ENCODE data around the gene EPB41L3. TPM values are rescaled to one million over a fixed set of nuclear protein-coding genes. Genes with fewer than 3 reads are reported as not detected.
A peak's percentile ranks its signal among the peaks of the same experiment; 100 is the strongest.

The EPB41L3 gene
- polyA plus RNA-seq, 1 donor, result 65.5 TPM

- no peak overlapping the region for H3K4me3 ChIP-seq (ENCODE audit: low read length)
- H3K27ac ChIP-seq (ENCODE audit: low read length), result no peak overlapping the region
- peaks cover 7% of the 10 kb centered on the region for H3K36me3 ChIP-seq (ENCODE audit: control insufficient read depth, insufficient read depth, low read length)
- no peaks in the 10 kb centered on the region for H3K9me3 ChIP-seq (ENCODE audit: control insufficient read depth, low read depth, low read length)
- no peaks in the 10 kb centered on the region for H3K27me3 ChIP-seq (ENCODE audit: control insufficient read depth, insufficient read depth, low read length)
- no peaks in the 10 kb centered on the region for H3K4me1 ChIP-seq (ENCODE audit: control insufficient read depth, insufficient read depth, low read length)
- 93% methylated on average over 3 of the region's 6 CpGs for WGBS (ENCODE audit: insufficient coverage, low lambda C conversion rate)
- no peak for DNase-seq
Measured at GRCh38 chr18:5476961-5477800, 66.6 kb downstream of the EPB41L3 start.

DNA sequence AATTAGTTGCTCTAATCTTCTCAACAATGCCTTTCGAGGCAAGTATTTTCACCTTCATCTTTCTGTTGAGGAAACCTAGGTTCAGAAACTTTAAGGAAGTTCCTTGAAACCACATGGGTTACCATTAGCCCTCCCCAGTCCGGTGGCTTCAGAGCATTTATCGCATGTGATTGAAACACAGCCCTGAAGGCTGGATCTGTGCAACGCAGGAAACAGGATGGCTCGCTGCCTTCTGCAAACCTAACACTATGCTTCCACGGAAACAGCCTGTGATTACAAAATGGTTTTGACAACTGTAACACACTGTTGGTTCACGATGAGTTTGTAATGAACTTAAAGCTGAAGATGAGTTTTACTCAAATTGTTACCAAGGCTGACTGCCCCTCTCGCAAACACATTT, 68.5 kb downstream of the EPB41L3 start:
- H3K36me3 ChIP-seq (ENCODE audit: control insufficient read depth, insufficient read depth, low read length), result peaks cover 7% of the 10 kb centered on the region
- H3K4me3 ChIP-seq (ENCODE audit: low read length), result no peak overlapping the region
- no peaks in the 10 kb centered on the region for H3K4me1 ChIP-seq (ENCODE audit: control insufficient read depth, insufficient read depth, low read length)
- DNase-seq, result no peak
- H3K27ac ChIP-seq (ENCODE audit: low read length), result no peak overlapping the region
- H3K9me3 ChIP-seq (ENCODE audit: control insufficient read depth, low read depth, low read length), result no peaks in the 10 kb centered on the region
- WGBS (ENCODE audit: insufficient coverage, low lambda C conversion rate), result no CpG with 5 or more reads among the region's 8 CpGs
- no peaks in the 10 kb centered on the region for H3K27me3 ChIP-seq (ENCODE audit: control insufficient read depth, insufficient read depth, low read length)

DNA sequence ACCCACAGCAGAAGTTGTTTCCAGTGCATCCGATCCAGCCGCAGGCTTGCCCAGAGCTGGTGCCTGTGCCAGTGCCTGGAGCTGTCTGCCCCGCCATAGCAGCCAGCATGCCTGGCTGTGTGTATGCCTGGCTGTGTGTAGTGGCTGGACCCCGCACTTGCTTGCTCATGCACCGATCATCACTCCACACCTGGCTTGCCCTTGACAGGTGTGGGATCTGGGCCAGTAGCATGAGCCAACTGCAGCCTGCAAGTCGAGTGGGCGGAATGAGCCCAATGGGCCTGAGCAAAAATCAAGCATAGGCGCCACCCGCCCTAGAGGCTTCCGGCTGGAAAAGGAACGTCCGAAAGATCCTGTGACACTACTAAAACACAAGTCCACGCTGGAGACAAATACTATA, 74.5 kb downstream of the EPB41L3 start:
- Histone ChIP-seq H3K27me3 (ENCODE audit: control insufficient read depth, insufficient read depth, low read length) (no peaks in the 10 kb centered on the region), H3K27ac (ENCODE audit: low read length) (no peak overlapping the region), H3K4me3 (ENCODE audit: low read length) (no peak overlapping the region), H3K9me3 (ENCODE audit: control insufficient read depth, low read depth, low read length) (no peaks in the 10 kb centered on the region), H3K36me3 (ENCODE audit: control insufficient read depth, insufficient read depth, low read length) (no peaks in the 10 kb centered on the region), H3K4me1 (ENCODE audit: control insufficient read depth, insufficient read depth, low read length) (no peaks in the 10 kb centered on the region)
- DNase-seq, result no peak
- WGBS (ENCODE audit: insufficient coverage, low lambda C conversion rate), result no CpG with 5 or more reads among the region's 13 CpGs

GRCh38 chr18:5468394-5468793, 75.4 kb downstream of the EPB41L3 start:
- Histone ChIP-seq H3K4me1 (ENCODE audit: control insufficient read depth, insufficient read depth, low read length) (no peaks in the 10 kb centered on the region), H3K36me3 (ENCODE audit: control insufficient read depth, insufficient read depth, low read length) (no peaks in the 10 kb centered on the region), H3K27me3 (ENCODE audit: control insufficient read depth, insufficient read depth, low read length) (no peaks in the 10 kb centered on the region), H3K9me3 (ENCODE audit: control insufficient read depth, low read depth, low read length) (no peaks in the 10 kb centered on the region), H3K4me3 (ENCODE audit: low read length) (no peak overlapping the region), H3K27ac (ENCODE audit: low read length) (no peak overlapping the region)
- no peak for DNase-seq
- WGBS (ENCODE audit: insufficient coverage, low lambda C conversion rate), result 100% methylated on average over 1 of the region's 9 CpGs

- no CpG with 5 or more reads among the region's 6 CpGs for WGBS (ENCODE audit: insufficient coverage, low lambda C conversion rate)
- H3K9me3 ChIP-seq (ENCODE audit: control insufficient read depth, low read depth, low read length), result no peaks in the 10 kb centered on the region
Measured at GRCh38 chr18:5467671-5468070, 76.1 kb downstream of the EPB41L3 start.

DNA sequence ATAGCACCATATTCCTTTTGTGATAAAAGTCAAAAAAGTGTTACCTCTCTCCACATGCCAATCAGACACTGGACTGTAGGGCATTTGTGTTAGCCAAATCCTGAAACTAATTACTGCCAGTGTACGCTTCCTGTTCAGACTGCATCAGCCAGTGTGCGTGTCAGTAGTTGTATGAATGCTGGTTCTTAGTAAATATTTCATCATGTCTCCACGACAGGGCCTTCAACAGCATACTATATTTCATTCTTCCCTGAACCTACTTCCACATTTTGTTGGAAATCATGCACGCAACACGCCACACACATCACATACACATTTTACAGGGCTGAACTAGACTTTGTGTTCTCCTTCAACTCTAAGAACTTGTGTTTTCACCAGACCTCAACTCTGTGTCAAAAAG, 77.5 kb downstream of the EPB41L3 start:
- Histone ChIP-seq H3K27me3 (ENCODE audit: control insufficient read depth, insufficient read depth, low read length) (no peaks in the 10 kb centered on the region), H3K36me3 (ENCODE audit: control insufficient read depth, insufficient read depth, low read length) (no peaks in the 10 kb centered on the region), H3K9me3 (ENCODE audit: control insufficient read depth, low read depth, low read length) (no peaks in the 10 kb centered on the region), H3K4me3 (ENCODE audit: low read length) (no peak overlapping the region), H3K4me1 (ENCODE audit: control insufficient read depth, insufficient read depth, low read length) (no peaks in the 10 kb centered on the region), H3K27ac (ENCODE audit: low read length) (no peak overlapping the region)
- WGBS (ENCODE audit: insufficient coverage, low lambda C conversion rate), result 60% methylated on average over 2 of the region's 5 CpGs
- DNase-seq, result no peak

More at GRCh38 chr18:5467671-5468070, 76.1 kb downstream of the EPB41L3 start:
- Histone ChIP-seq H3K36me3 (ENCODE audit: control insufficient read depth, insufficient read depth, low read length) (no peaks in the 10 kb centered on the region), H3K27me3 (ENCODE audit: control insufficient read depth, insufficient read depth, low read length) (no peaks in the 10 kb centered on the region), H3K27ac (ENCODE audit: low read length) (no peak overlapping the region), H3K4me1 (ENCODE audit: control insufficient read depth, insufficient read depth, low read length) (no peaks in the 10 kb centered on the region), H3K4me3 (ENCODE audit: low read length) (no peak overlapping the region)
- no peak for DNase-seq

- no peaks in the 10 kb centered on the region for H3K4me1 ChIP-seq (ENCODE audit: control insufficient read depth, insufficient read depth, low read length)
Measured at GRCh38 chr18:5464251-5464650, 79.5 kb downstream of the EPB41L3 start.

GRCh38 chr18:5463831-5464230, 80.0 kb downstream of the EPB41L3 start:
- Histone ChIP-seq H3K4me1 (ENCODE audit: control insufficient read depth, insufficient read depth, low read length) (no peaks in the 10 kb centered on the region), H3K9me3 (ENCODE audit: control insufficient read depth, low read depth, low read length) (no peaks in the 10 kb centered on the region), H3K27ac (ENCODE audit: low read length) (no peak overlapping the region), H3K4me3 (ENCODE audit: low read length) (no peak overlapping the region), H3K27me3 (ENCODE audit: control insufficient read depth, insufficient read depth, low read length) (no peaks in the 10 kb centered on the region), H3K36me3 (ENCODE audit: control insufficient read depth, insufficient read depth, low read length) (no peaks in the 10 kb centered on the region)
- DNase-seq, result no peak
- WGBS (ENCODE audit: insufficient coverage, low lambda C conversion rate), result 93% methylated on average over 2 of the region's 8 CpGs

More at GRCh38 chr18:5464251-5464650, 79.5 kb downstream of the EPB41L3 start:
- H3K36me3 ChIP-seq (ENCODE audit: control insufficient read depth, insufficient read depth, low read length), result no peaks in the 10 kb centered on the region
- DNase-seq, result no peak
- H3K27ac ChIP-seq (ENCODE audit: low read length), result no peak overlapping the region
- H3K9me3 ChIP-seq (ENCODE audit: control insufficient read depth, low read depth, low read length), result no peaks in the 10 kb centered on the region
- H3K4me3 ChIP-seq (ENCODE audit: low read length), result no peak overlapping the region
- 90% methylated on average over 2 of the region's 2 CpGs for WGBS (ENCODE audit: insufficient coverage, low lambda C conversion rate)
- H3K27me3 ChIP-seq (ENCODE audit: control insufficient read depth, insufficient read depth, low read length), result no peaks in the 10 kb centered on the region

DNA sequence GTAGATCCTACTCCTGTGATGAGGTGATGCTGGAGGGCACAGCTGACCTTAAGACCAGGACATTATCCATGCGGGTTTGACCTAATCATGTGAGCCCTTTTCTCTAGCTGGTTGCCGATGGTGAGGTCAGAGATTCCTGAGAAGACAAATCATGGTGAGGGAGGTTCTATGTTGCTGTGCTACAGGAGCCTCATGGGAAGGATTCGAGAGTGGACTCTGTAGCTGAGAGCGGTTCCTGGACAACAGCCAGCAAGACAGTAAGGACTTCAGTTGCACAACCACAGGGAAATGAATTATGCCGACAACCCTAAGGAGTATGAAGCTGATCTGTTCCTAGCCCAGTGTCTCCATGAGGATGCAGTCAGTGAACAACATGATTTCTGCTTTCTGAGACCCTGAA, 80.4 kb downstream of the EPB41L3 start:
- peak; percentile 45 to 71 for DNase-seq
- Histone ChIP-seq H3K4me3 (ENCODE audit: low read length) (no peak overlapping the region), H3K27me3 (ENCODE audit: control insufficient read depth, insufficient read depth, low read length) (no peaks in the 10 kb centered on the region), H3K36me3 (ENCODE audit: control insufficient read depth, insufficient read depth, low read length) (no peaks in the 10 kb centered on the region), H3K27ac (ENCODE audit: low read length) (no peak overlapping the region), H3K4me1 (ENCODE audit: control insufficient read depth, insufficient read depth, low read length) (no peaks in the 10 kb centered on the region), H3K9me3 (ENCODE audit: control insufficient read depth, low read depth, low read length) (no peaks in the 10 kb centered on the region)
- no CpG with 5 or more reads among the region's 5 CpGs for WGBS (ENCODE audit: insufficient coverage, low lambda C conversion rate)

DNA sequence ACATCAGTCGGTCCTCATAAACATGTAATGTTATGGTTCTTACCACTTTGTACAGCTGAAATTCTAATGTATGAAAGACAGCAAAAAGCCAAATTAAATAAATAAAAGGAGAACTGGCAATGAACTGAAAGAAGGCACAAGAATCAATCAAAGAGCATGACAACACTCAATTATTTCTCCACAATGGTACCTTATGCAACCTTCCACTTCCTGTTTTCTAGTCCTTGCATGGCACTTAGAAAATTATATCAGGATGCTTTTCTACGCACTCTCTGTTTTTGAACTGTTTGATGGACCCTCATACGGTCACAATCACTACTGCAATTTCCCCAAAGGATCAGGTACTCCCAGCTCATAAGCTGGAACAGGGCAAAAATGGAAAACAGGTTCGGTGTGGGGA, 81.6 kb downstream of the EPB41L3 start:
- Histone ChIP-seq H3K9me3 (ENCODE audit: control insufficient read depth, low read depth, low read length) (no peaks in the 10 kb centered on the region), H3K36me3 (ENCODE audit: control insufficient read depth, insufficient read depth, low read length) (no peaks in the 10 kb centered on the region), H3K4me3 (ENCODE audit: low read length) (no peak overlapping the region), H3K27me3 (ENCODE audit: control insufficient read depth, insufficient read depth, low read length) (no peaks in the 10 kb centered on the region), H3K4me1 (ENCODE audit: control insufficient read depth, insufficient read depth, low read length) (no peaks in the 10 kb centered on the region), H3K27ac (ENCODE audit: low read length) (no peak overlapping the region)
- no peak for DNase-seq
- WGBS (ENCODE audit: insufficient coverage, low lambda C conversion rate), result no CpG with 5 or more reads among the region's 4 CpGs

DNA sequence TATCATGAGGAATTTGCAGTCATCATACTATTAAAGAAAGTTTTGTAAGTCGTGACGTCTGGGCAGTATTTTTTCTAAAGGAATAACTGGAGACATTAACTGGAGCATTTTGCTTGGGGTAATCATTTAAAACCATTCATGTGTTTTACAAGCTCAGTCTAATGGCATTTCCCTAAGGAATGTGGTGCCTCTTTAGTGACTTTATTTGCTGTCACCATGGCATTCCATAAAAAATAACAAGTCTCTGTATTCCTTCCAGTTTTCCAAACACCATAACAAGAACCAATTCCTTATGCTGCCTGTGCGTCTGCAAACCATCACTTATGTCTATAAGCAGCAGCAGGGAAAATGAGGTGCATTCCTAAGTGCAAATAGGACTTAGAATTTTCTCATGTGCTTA, 82.8 kb downstream of the EPB41L3 start:
- H3K4me3 ChIP-seq (ENCODE audit: low read length), result no peak overlapping the region
- no peaks in the 10 kb centered on the region for H3K9me3 ChIP-seq (ENCODE audit: control insufficient read depth, low read depth, low read length)
- no peaks in the 10 kb centered on the region for H3K4me1 ChIP-seq (ENCODE audit: control insufficient read depth, insufficient read depth, low read length)
- H3K36me3 ChIP-seq (ENCODE audit: control insufficient read depth, insufficient read depth, low read length), result no peaks in the 10 kb centered on the region
- H3K27me3 ChIP-seq (ENCODE audit: control insufficient read depth, insufficient read depth, low read length), result no peaks in the 10 kb centered on the region
- H3K27ac ChIP-seq (ENCODE audit: low read length), result no peak overlapping the region
- WGBS (ENCODE audit: insufficient coverage, low lambda C conversion rate), result no CpG with 5 or more reads among the region's 3 CpGs
- DNase-seq, result no peak
